Heart right ventricle (tissue), 16 donors: Measurements from ENCODE around the gene SLC36A3. TPM values are rescaled to one million over a fixed set of nuclear protein-coding genes. Genes with fewer than 3 reads are reported as not detected.
"Not testable (repeated sequence)": the region's sequence is repeated elsewhere in the genome, so short reads cannot be mapped to it uniquely, and the experiment has no call there.

Source experiments
- ATAC-seq, 8 donors: fragments of 200-7000 bp; cut with Tn5 transposase; one replicate each; pipeline ENCODE4 v1.9.1; 2020; ENCODE audit warnings: mild to moderate bottlenecking in 8 of 8, moderate library complexity in 8 of 8, moderate number of reproducible peaks in 1 of 8
- DNase-seq, 2 donors: peaks; one replicate each; pipeline ENCODE4 v3.0.0-alpha.2; 2020
- H3K27ac ChIP-seq, 10 donors: fragments of 200-600 bp; sonication (generic) in 2 of 10; one replicate each; pipeline versions ENCODE4 v1.5.0 to v1.8.0; 2020 to 2022; ENCODE audit warnings: mild to moderate bottlenecking in 3 of 10
- H3K27me3 ChIP-seq, 7 donors: fragments of 200-600 bp; one replicate each; pipeline ENCODE4 v1.8.0; 2021 to 2022; ENCODE audit warnings: mild to moderate bottlenecking in 2 of 7
- H3K36me3 ChIP-seq, 9 donors: fragments of 200-600 bp; sonication (generic) in 1 of 9; one replicate each; pipeline versions ENCODE4 v1.5.0 to v1.8.0; 2020 to 2022; ENCODE audit warnings: mild to moderate bottlenecking in 2 of 9
- H3K4me1 ChIP-seq, 9 donors: fragments of 200-600 bp; sonication (generic) in 1 of 9; one replicate each; pipeline versions ENCODE4 v1.5.0 to v1.8.0; 2020 to 2022; ENCODE audit warnings: mild to moderate bottlenecking in 4 of 9
- H3K4me3 ChIP-seq, 10 donors: fragments of 200-600 bp; sonication (generic) in 2 of 10; one replicate each; pipeline versions ENCODE4 v1.5.0 to v1.8.0; 2020 to 2022; ENCODE audit warnings: mild to moderate bottlenecking in 7 of 10, moderate library complexity in 2 of 10
- H3K9me3 ChIP-seq, 11 donors: fragments of 200-600 bp in 10 of 11; sonication (generic) in 2 of 11; one replicate each; pipeline versions ENCODE4 v1.5.0 to v1.8.0; 2013 to 2022; ENCODE audit warnings: mild to moderate bottlenecking in 2 of 11, control low read depth in 1 of 11, moderate library complexity in 1 of 11
- WGBS, 2 donors: extraction: QIAGEN DNeasy Blood & Tissue Kit; methylation state at CpG; one replicate each; pipeline ENCODE4 v1.1.7; 2013; ENCODE audit warnings: inconsistent platforms in 1 of 2; 5-methylcytosine and 5-hydroxymethylcytosine counted together
- intact Hi-C, 10 donors: fragments of 100-400 bp; cut with DNase I; formaldehyde crosslinking; loops; one replicate each; pipeline versions ENCODE4 v1.11.1 to v1.14.2; 2022
- polyA plus RNA-seq, 2 donors: library from polyadenylated mRNA; stranded (reverse); fragments of 200-250 nt; gene quantifications; one replicate each; pipeline ENCODE4 v1.2.3, GENCODE V29; 2013
- total RNA-seq, 10 donors: library from RNA; stranded (reverse); fragmentation: NEBNext Ultra II Directional in 3 of 10; extraction: Animal tissue kit (Norgen Biotek cat#: 25700) in 3 of 10; gene quantifications; one replicate each; pipeline versions ENCODE4 v1.2.1 to v1.2.4, GENCODE V29; 2021 to 2023
- TF ChIP-seq, protein P1 (sequence below), 9 donors: fragments of 200-600 bp; sonication (generic) in 2 of 9; IDR thresholded peaks; one replicate each; pipeline versions ENCODE4 v1.5.0 to v1.8.0; 2021 to 2022; ENCODE audit warnings: antibody characterized with exemption in 9 of 9, mild to moderate bottlenecking in 5 of 9, moderate library complexity in 1 of 9
- donor health status: Arrhythmogenic right ventricular cardiomyopathy.
- donor health status: ischemic (EF 13 %, LVEDD 7.1; RV severe dilation, severe dysfunction).
- donor health status: healthy with polysubstance abuse.
- donor health status: DM: no; HTN: yes; CAD: no.
- donor health status: DM: no; HTN: no; CAD: no.
- donor health status: ischemic (EF 25% LVEDD 6.9; RV normal size, moderate dysfunction).
- donor health status: ischemic (EF 25% LVEDD 5.7; RV mildly dilated, moderate dysfunction).
- donor health status: healthy.
- donor health status: DM: yes; HTN: yes; CAD: no.
- donor health status: Ischemic cardiomyopathy.
- donor health status: ischemic (EF 35%, LVEDD 5.7; RV mildly dilated, moderate dysfunction).
- donor health status: nonischemic (EF 11% LVEDD 7.7; RV severe dilation, severe dysfunction).
- donor health status: DM: yes; HTN: yes; CAD: no.
- donor health status: PGD.
- donor health status: ischemic (EF 29% LVEDD 5.4; RV normal size, mild dysfunction).
- donor health status: nonischemic (EF 23%, LVEDD 6.1; RV moderate dilation, normal function).

SLC36A3 gene
- total and polyA plus RNA-seq, 12 donors = not detected

DNA sequence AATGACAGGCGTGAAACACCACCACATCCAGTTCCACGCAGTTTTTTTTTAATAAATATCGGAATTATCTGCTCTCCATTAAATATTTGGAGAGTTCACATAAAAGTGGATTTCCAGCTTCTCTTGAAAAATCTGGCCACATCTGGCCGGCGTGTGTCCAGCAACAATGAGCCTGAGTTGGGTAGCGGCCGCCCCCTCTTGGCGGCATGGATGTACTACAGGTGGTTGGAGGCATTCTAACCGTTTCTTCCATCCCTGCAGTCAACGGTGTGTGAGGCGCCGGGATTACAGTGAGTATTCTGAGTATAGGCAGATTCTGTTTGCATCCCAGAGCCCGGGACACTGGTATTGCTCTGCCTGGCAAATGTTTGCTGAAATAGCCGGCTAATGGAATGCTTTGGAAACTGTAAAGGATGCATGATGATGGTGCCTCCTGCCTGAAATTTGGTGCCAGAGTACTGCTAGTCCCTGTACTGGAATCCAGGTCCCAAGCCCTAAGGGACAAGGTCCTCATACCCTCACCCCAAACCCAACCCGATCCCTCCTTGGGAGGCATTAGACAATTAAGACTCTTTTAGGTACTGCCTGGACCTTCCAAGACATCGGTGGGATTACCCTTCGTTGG lies 64.2 kb downstream of the SLC36A3 start:
- DNase-seq (peak; percentile 83 to 87), ATAC-seq (peak; percentile 48 to 89 (median 72))
- Histone ChIP-seq H3K36me3 (no peaks in the 10 kb centered on the region), H3K4me1 (peaks cover 9 to 41% (median 33%) of the 10 kb centered on the region in 9 donors), H3K4me3 (peak overlapping the region in 7 of 10 donors; percentile 8 to 41 (median 37)), H3K9me3 (no peaks in the 10 kb centered on the region), H3K27ac (peak overlapping the region in 9 of 10 donors; percentile 69 to 93 (median 84)), H3K27me3 (no peaks in the 10 kb centered on the region)
- 15 to 18% methylated on average over 17 of the region's 17 CpGs for WGBS, 2 donors
- intact Hi-C loops = loop anchor here in 9 of 10 donors (1.0 to 10.0 kb wide), 17 partner anchors 17 to 237 kb away; partner anchors contain the start of gene ANXA6 (in 1 of the 9)
- TF ChIP-seq, protein P1, sequence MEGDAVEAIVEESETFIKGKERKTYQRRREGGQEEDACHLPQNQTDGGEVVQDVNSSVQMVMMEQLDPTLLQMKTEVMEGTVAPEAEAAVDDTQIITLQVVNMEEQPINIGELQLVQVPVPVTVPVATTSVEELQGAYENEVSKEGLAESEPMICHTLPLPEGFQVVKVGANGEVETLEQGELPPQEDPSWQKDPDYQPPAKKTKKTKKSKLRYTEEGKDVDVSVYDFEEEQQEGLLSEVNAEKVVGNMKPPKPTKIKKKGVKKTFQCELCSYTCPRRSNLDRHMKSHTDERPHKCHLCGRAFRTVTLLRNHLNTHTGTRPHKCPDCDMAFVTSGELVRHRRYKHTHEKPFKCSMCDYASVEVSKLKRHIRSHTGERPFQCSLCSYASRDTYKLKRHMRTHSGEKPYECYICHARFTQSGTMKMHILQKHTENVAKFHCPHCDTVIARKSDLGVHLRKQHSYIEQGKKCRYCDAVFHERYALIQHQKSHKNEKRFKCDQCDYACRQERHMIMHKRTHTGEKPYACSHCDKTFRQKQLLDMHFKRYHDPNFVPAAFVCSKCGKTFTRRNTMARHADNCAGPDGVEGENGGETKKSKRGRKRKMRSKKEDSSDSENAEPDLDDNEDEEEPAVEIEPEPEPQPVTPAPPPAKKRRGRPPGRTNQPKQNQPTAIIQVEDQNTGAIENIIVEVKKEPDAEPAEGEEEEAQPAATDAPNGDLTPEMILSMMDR (IDR thresholded peaks at IDR 0.05) = peak; percentile 79 to 95 (median 93)

- WGBS, 2 donors = 8 to 12% methylated on average over 13 to 14 of the region's 14 CpGs
- intact Hi-C loops = loop anchor here in 9 of 10 donors (2.0 to 10.0 kb wide), 16 partner anchors 16 to 236 kb away; partner anchors contain the start of gene ANXA6 (in 1 of the 9)
- peak; percentile 66 to 78 for DNase-seq
Observed at GRCh38 chr5:151238303-151238741, 65.2 kb downstream of the SLC36A3 start.

GRCh38 chr5:151237685-151238084 lies 65.9 kb downstream of the SLC36A3 start:
- intact Hi-C loops = loop anchor here in 9 of 10 donors (2.0 to 10.0 kb wide), 16 partner anchors 15 to 235 kb away; partner anchors contain the start of gene ANXA6 (in 1 of the 9)
- Histone ChIP-seq H3K4me1 (peaks cover 15 to 50% (median 39%) of the 10 kb centered on the region in 9 donors), H3K27me3 (no peaks in the 10 kb centered on the region), H3K4me3 (peak overlapping the region in 6 of 10 donors; percentile 8 to 41 (median 38)), H3K36me3 (no peaks in the 10 kb centered on the region), H3K9me3 (no peaks in the 10 kb centered on the region), H3K27ac (peak overlapping the region; percentile 18 to 93 (median 81))
- DNase-seq (no peak), ATAC-seq (no peak)
- TF ChIP-seq, protein P1 (IDR thresholded peaks at IDR 0.05) = no peak
- 56% methylated on average over 7 of the region's 7 CpGs for WGBS, 2 donors

More at GRCh38 chr5:151238303-151238741, 65.2 kb downstream of the SLC36A3 start:
- no peaks in the 10 kb centered on the region for H3K27me3 ChIP-seq
- peaks cover 15 to 50% (median 39%) of the 10 kb centered on the region in 9 donors for H3K4me1 ChIP-seq
- no peaks in the 10 kb centered on the region for H3K36me3 ChIP-seq
- H3K4me3 ChIP-seq = peak overlapping the region in 7 of 10 donors; percentile 8 to 41 (median 37)
- TF ChIP-seq, protein P1 (IDR thresholded peaks at IDR 0.05) = peak in 2 of 9 donors; percentile 7 to 12
- H3K27ac ChIP-seq = peak overlapping the region; percentile 69 to 93 (median 81)
- no peaks in the 10 kb centered on the region for H3K9me3 ChIP-seq
- peak; percentile 86 to 93 (median 92) for ATAC-seq

DNA sequence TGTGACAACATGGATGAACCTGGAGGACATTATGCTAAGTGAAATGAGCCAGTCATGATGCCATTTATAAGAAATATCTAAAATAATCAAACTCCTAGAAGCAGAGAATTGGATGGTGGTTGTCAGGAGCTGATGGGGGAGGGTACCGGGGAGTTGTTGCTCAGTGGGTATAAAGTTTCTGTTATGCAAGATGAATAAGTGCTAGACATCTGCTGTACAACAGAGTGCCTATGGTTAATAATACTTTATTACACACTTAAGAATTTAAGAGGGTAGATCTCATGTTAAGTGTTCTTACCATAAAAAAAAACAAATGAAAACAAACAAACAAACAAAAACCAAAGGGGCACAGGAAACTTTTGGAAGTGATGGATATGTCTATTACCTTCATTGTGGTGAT lies 66.7 kb downstream of the SLC36A3 start:
- intact Hi-C loops = loop anchor here in 9 of 10 donors (5.0 to 10.0 kb wide), 10 partner anchors 62 to 235 kb away; partner anchors contain the start of gene ANXA6 (in 1 of the 9)
- peaks cover 15 to 47% (median 39%) of the 10 kb centered on the region in 9 donors for H3K4me1 ChIP-seq
- no peaks in the 10 kb centered on the region for H3K27me3 ChIP-seq
- 92 to 94% methylated on average over 1 of the region's 1 CpG for WGBS, 2 donors
- H3K9me3 ChIP-seq = no peaks in the 10 kb centered on the region
- no peak for ATAC-seq
- TF ChIP-seq, protein P1 (IDR thresholded peaks at IDR 0.05) = no peak
- DNase-seq = no peak
- H3K36me3 ChIP-seq = no peaks in the 10 kb centered on the region
- peak overlapping the region in 2 of 10 donors; percentile 86 to 88 for H3K27ac ChIP-seq
- no peak overlapping the region for H3K4me3 ChIP-seq

DNA sequence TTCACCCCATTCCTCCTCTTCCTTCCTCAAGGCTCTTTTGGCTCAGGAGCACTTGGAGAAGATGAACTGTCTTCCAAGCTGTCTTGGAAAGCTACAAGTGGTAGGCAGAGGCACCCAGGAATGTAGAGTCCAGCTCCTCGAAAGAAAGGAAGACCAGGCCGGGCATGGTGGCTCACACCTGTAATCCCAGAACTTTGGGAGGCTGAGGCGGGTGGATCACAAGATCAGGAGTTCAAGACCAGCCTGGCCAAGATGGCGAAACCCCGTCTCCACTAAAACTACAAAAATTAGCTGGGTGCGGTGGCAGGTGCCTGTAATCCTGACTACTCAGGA lies 68.4 kb downstream of the SLC36A3 start:
- Histone ChIP-seq H3K4me3 (peak overlapping the region in 5 of 10 donors; percentile 10 to 31 (median 23)), H3K4me1 (peaks cover 15 to 53% (median 38%) of the 10 kb centered on the region in 9 donors)
- not testable (repeated sequence) for ATAC-seq

More for the DNA sequence above, 68.4 kb downstream of the SLC36A3 start:
- not testable (repeated sequence) for H3K27me3 ChIP-seq, H3K36me3 ChIP-seq, DNase-seq, H3K9me3 ChIP-seq
- intact Hi-C loops = loop anchor here in 9 of 10 donors (5.0 to 10.0 kb wide), 10 partner anchors 60 to 233 kb away; partner anchors contain the start of gene ANXA6 (in 1 of the 9)
- H3K27ac ChIP-seq = peak overlapping the region in 9 of 10 donors; percentile 56 to 86 (median 78)
- WGBS, 2 donors = 94 to 96% methylated on average over 6 of the region's 6 CpGs
